SK-N-MC (cell line): Measurements from ENCODE around the gene NME2.

Experiments
- DNase-seq: peaks from one replicate; pipeline ENCODE4 v3.0.0-alpha.2; 2011; ENCODE audit warnings: low read depth, low spot score
- H3K27ac ChIP-seq: fragments of 200-600 bp; sonication (generic); 2 replicates; pipeline ENCODE4 v1.5.1; 2016; ENCODE audit warnings: mixed run types
- H3K36me3 ChIP-seq: fragments of 200-600 bp; sonication (generic); 2 replicates; pipeline ENCODE4 v1.6.1; 2017; ENCODE audit warnings: antibody characterized with exemption, low read length, mixed read lengths; ENCODE audit not compliant: insufficient read depth
- H3K4me3 ChIP-seq: fragments of 200-600 bp; sonication (generic); 2 replicates; pipeline ENCODE4 v1.5.1; 2016
- H3K9ac ChIP-seq: fragments of 200-600 bp; sonication (generic); 2 replicates; pipeline ENCODE4 v1.8.0; 2017; ENCODE audit warnings: mixed run types, mixed read lengths; ENCODE audit not compliant: insufficient read length
- H3K9me3 ChIP-seq: fragments of 200-600 bp; sonication (generic); 2 replicates; pipeline ENCODE4 v1.6.1; 2017; ENCODE audit warnings: low read depth, mild to moderate bottlenecking, antibody characterized with exemption, low read length, moderate library complexity, mixed read lengths
- EZH2 ChIP-seq: fragments of 200-600 bp; sonication (generic); IDR thresholded peaks from one replicate; pipeline ENCODE4 v1.6.1; 2017; ENCODE audit warnings: antibody characterized with exemption
- FOXP2 ChIP-seq: optimal IDR thresholded peaks from 2 replicates; pipeline ENCODE3; 2011; ENCODE audit warnings: mild to moderate bottlenecking, moderate library complexity; ENCODE audit not compliant: insufficient read depth; ENCODE audit errors: extremely low read length, control extremely low read depth
- POLR2AphosphoS5 ChIP-seq: IDR thresholded peaks from 2 replicates; pipeline ENCODE4 v1.6.1; 2012; ENCODE audit warnings: mild to moderate bottlenecking, low read depth, low read length, borderline replicate concordance

The NME2 gene

GRCh38 chr17:51214920-51215319, 48.7 kb downstream of the NME2 start:
- TF ChIP-seq POLR2AphosphoS5 = no peak
- TF ChIP-seq EZH2 = no peak
- TF ChIP-seq FOXP2 = no peak
- Histone ChIP-seq H3K36me3 (peaks cover 61% of the 10 kb centered on the region), H3K27ac (no peak overlapping the region), H3K4me3 (no peak overlapping the region), H3K9me3 (no peaks in the 10 kb centered on the region), H3K9ac (no peak overlapping the region)
- DNase-seq = no peak

- Histone ChIP-seq H3K4me3 (no peak overlapping the region), H3K9me3 (no peaks in the 10 kb centered on the region), H3K36me3 (peaks cover 72% of the 10 kb centered on the region), H3K9ac (no peak overlapping the region), H3K27ac (no peak overlapping the region)
- no peak for DNase-seq
- TF ChIP-seq EZH2 (no peak), FOXP2 (no peak), POLR2AphosphoS5 (no peak)
Measured at GRCh38 chr17:51217946-51218345, 51.7 kb downstream of the NME2 start.

- DNase-seq = no peak
- no peaks in the 10 kb centered on the region for H3K9me3 ChIP-seq
- no peak overlapping the region for H3K4me3 ChIP-seq
- TF ChIP-seq FOXP2 (no peak), POLR2AphosphoS5 (no peak), EZH2 (no peak)
- peaks cover 65% of the 10 kb centered on the region for H3K36me3 ChIP-seq
- no peak overlapping the region for H3K27ac ChIP-seq
- H3K9ac ChIP-seq = no peak overlapping the region
Measured at GRCh38 chr17:51221322-51221721, 55.1 kb downstream of the NME2 start.
